H1 (cell line): ENCODE results near the gene UMODL1.

Source experiments
- BRCA1 ChIP-seq: IDR thresholded peaks from 2 replicates; pipeline ENCODE4 v1.6.1; 2012; ENCODE audit warnings: low read depth, low read length, improper control_type of control experiment
- CBX5 ChIP-seq: fragments of 300-800, 300-1000 bp; sonication (generic); IDR thresholded peaks from 2 replicates; pipeline ENCODE4 v1.7.1; 2016; ENCODE audit warnings: antibody characterized with exemption, low read length, low read depth
- CTCF ChIP-seq, 3 experiments: IDR thresholded peaks; 1 replicate in 2 of 3; 2 replicates in 1 of 3; pipeline versions ENCODE4 v1.5.1 to v1.6.1; 2011; ENCODE audit warnings: low read length in 3 of 3, mild to moderate bottlenecking in 3 of 3, inconsistent platforms in 2 of 3, low read depth in 1 of 3, moderate library complexity in 1 of 3; ENCODE audit not compliant: insufficient read depth in 1 of 3; ENCODE audit errors: control extremely low read depth in 1 of 3
- EGR1 ChIP-seq: IDR thresholded peaks from 2 replicates; pipeline ENCODE4 v1.6.1; 2011; ENCODE audit warnings: low read depth, low read length, borderline replicate concordance
- GABPA ChIP-seq: IDR thresholded peaks from 2 replicates; pipeline ENCODE4 v1.6.1; 2011; ENCODE audit warnings: mild to moderate bottlenecking, low read length, moderate library complexity, borderline replicate concordance; ENCODE audit not compliant: insufficient read depth
- JUND ChIP-seq: IDR thresholded peaks from 2 replicates; pipeline ENCODE4 v1.6.1; 2011; ENCODE audit warnings: mild to moderate bottlenecking, improper control_type of control experiment, low read length
- POLR2A ChIP-seq, 2 experiments: IDR thresholded peaks; 1 replicate in 1 of 2; 2 replicates in 1 of 2; pipeline ENCODE4 v1.6.1; 2011; ENCODE audit warnings: low read depth in 2 of 2, low read length in 2 of 2, mild to moderate bottlenecking in 2 of 2; ENCODE audit errors: control extremely low read depth in 1 of 2
- RAD21 ChIP-seq, 2 experiments: IDR thresholded peaks in 1 of 2; conservative IDR thresholded peaks in 1 of 2; 2 replicates each; pipeline ENCODE4 v1.6.1; 2011; ENCODE audit warnings: low read depth in 2 of 2, low read length in 2 of 2, improper control_type of control experiment in 1 of 2, inconsistent platforms in 1 of 2, mild to moderate bottlenecking in 1 of 2, moderate library complexity in 1 of 2
- RBBP5 ChIP-seq: IDR thresholded peaks from 2 replicates; pipeline ENCODE4 v1.7.1; 2012; ENCODE audit warnings: low read depth, mild to moderate bottlenecking, inconsistent platforms, low read length, moderate library complexity, borderline replicate concordance
- SIX5 ChIP-seq: IDR thresholded peaks from 2 replicates; pipeline ENCODE4 v1.6.1; 2011; ENCODE audit warnings: mild to moderate bottlenecking, low read depth, low read length
- YY1 ChIP-seq: IDR thresholded peaks from 2 replicates; pipeline ENCODE4 v1.6.1; 2011; ENCODE audit warnings: low read depth, mild to moderate bottlenecking, low read length
- TF ChIP-seq, protein P1 (sequence below): IDR thresholded peaks from 2 replicates; pipeline ENCODE4 v1.6.1; 2012; ENCODE audit warnings: inconsistent platforms

DNA sequence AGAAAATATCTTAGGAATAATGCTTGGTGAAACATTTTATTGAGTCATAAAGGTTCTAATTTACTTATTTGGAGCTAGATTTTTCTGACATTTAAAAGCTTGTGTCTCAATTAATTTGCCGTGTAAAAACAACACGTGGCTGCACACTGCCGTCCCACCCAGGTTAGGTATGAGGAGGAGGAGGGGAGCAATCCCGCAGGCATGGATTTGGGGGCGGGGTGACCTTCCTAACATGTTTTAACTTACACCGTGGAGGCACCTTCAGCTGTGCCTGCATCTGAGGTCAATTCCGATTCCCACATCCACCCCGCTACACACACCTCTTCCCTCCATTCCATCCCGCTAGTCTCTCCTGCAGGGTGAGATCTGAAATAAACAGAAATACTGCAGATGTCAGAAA lies 28.5 kb upstream of the UMODL1 start:
- TF ChIP-seq GABPA: no peak
- TF ChIP-seq CTCF (IDR thresholded peaks at IDR 0.05; ENCODE audit: control extremely low read depth in 1 of 3, insufficient read depth in 1 of 3, low read depth in 1 of 3, low read length in 3 of 3): no peak
- no peak for TF ChIP-seq POLR2A (IDR thresholded peaks at IDR 0.05; ENCODE audit: control extremely low read depth in 1 of 2, low read depth in 2 of 2, low read length in 2 of 2)
- TF ChIP-seq JUND: no peak
- no peak for TF ChIP-seq RAD21 (IDR thresholded peaks at IDR 0.05 in 1 of 2, conservative IDR thresholded peaks at IDR 0.05 in 1 of 2; ENCODE audit: low read depth in 2 of 2, low read length in 2 of 2)
- no peak for TF ChIP-seq RBBP5
- TF ChIP-seq, protein P1, sequence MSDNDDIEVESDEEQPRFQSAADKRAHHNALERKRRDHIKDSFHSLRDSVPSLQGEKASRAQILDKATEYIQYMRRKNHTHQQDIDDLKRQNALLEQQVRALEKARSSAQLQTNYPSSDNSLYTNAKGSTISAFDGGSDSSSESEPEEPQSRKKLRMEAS: no peak
- no peak for TF ChIP-seq SIX5
- no peak for TF ChIP-seq BRCA1
- TF ChIP-seq CBX5: no peak
- TF ChIP-seq EGR1: no peak
- no peak for TF ChIP-seq YY1
